ENCODE data around the gene ARHGAP9. TPM values are rescaled to one million over a fixed set of nuclear protein-coding genes. Genes with fewer than 3 reads are reported as not detected.

ARHGAP9 gene
- total and polyA plus RNA-seq, 8 donors: 2.3 to 28.1 (median 6.7) TPM; not detected in 1

DNA sequence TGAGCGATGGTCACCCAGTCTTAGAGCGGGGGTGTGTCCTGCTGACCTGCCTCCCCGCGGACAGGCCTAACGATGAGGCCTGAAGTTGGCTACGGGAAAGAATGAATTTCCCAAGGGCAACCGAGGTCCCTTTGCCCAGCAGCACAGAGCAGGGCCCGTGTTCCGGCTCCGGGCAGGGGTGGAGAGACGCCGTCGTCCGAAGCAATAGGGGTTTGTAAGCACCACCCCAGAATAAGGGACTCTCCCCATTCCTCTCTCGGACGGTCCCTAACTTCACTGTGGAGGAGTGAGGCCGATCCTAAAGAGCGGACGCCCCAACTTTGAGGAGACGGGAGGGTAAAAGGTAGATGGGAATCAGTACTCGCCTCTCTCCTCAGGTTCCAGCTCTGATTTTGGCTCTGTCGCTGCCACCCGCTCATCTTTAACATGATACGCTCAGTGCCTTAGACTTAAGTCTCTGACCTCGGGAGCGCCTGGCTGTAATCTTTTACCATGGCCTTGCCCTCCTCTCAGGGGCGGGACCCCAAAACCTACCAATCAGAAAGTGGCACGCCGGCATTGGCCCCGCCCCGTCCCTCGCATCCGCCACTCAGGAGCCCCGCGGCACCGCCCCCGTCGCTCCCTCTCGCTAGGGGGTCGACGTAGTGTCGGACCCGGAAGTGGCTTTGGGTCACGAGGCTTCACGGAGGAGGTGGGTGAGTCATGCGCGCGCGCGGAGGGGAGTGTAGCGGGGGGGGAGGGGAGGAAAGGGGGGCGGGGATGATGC lies 40.6 kb upstream of the ARHGAP9 start, which contains the start of gene DDIT3:
Gene DDIT3, minus strand, starts transcription at position 462 of the 766 bp plus-strand sequence. CDS start 3,108 bp downstream, outside the sequence.
- Histone ChIP-seq H3K36me3 (peaks cover 36 to 42% (median 39%) of the 10 kb centered on the region in 4 donors), H3K27me3 (no peaks in the 10 kb centered on the region), H3K4me1 (peaks cover 57 to 84% (median 80%) of the 10 kb centered on the region in 4 donors), H3K27ac (peak within 1 kb of the TSS; percentile 98 to 99 (median 99)), H3K9me3 (no peaks in the 10 kb centered on the region), H3K4me3 (peak within 1 kb of the TSS; percentile 72 to 86 (median 80))
- TF ChIP-seq, protein P1, sequence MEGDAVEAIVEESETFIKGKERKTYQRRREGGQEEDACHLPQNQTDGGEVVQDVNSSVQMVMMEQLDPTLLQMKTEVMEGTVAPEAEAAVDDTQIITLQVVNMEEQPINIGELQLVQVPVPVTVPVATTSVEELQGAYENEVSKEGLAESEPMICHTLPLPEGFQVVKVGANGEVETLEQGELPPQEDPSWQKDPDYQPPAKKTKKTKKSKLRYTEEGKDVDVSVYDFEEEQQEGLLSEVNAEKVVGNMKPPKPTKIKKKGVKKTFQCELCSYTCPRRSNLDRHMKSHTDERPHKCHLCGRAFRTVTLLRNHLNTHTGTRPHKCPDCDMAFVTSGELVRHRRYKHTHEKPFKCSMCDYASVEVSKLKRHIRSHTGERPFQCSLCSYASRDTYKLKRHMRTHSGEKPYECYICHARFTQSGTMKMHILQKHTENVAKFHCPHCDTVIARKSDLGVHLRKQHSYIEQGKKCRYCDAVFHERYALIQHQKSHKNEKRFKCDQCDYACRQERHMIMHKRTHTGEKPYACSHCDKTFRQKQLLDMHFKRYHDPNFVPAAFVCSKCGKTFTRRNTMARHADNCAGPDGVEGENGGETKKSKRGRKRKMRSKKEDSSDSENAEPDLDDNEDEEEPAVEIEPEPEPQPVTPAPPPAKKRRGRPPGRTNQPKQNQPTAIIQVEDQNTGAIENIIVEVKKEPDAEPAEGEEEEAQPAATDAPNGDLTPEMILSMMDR (IDR thresholded peaks at IDR 0.05): no peak
- peak; percentile 97 to 100 (median 100) for TF ChIP-seq POLR2AphosphoS5 (IDR thresholded peaks at IDR 0.05)
- peak in 3 of 4 donors; percentile 80 to 98 (median 98) for TF ChIP-seq POLR2A (IDR thresholded peaks at IDR 0.05)
- peak; percentile 5 for TF ChIP-seq EP300 (IDR thresholded peaks at IDR 0.05)
- intact Hi-C loops (cut with DNase I; ENCODE audit: low total_unique reads): no loop called here
- DNase-seq: peak; percentile 100
- 0 to 1% (median 1%) methylated on average over 26 to 52 of the region's 52 CpGs for WGBS, 5 donors

DNA sequence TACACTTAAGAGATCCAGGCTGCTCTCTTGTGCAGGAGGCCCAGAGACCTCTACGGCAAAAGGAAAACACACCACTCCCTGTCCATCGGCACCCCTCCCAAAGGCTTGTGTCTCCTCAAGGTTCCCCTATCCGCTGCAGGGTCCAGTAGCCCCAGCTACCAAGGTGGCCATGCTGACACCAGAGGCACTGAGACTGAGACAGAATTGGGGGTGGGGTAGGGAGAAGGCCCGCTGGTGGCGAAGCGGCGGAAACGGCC lies 40.1 kb upstream of the ARHGAP9 start:
- H3K27me3 ChIP-seq: no peaks in the 10 kb centered on the region
- intact Hi-C loops (cut with DNase I; ENCODE audit: low total_unique reads): no loop called here
- TF ChIP-seq POLR2AphosphoS5 (IDR thresholded peaks at IDR 0.05): no peak
- no peak for TF ChIP-seq POLR2A (IDR thresholded peaks at IDR 0.05)
- no peak for TF ChIP-seq EP300 (IDR thresholded peaks at IDR 0.05)
- TF ChIP-seq, protein P1 (IDR thresholded peaks at IDR 0.05): no peak
- 0 to 4% (median 1%) methylated on average over 7 to 8 of the region's 8 CpGs for WGBS, 5 donors
- peaks cover 52 to 84% (median 74%) of the 10 kb centered on the region in 4 donors for H3K4me1 ChIP-seq
- DNase-seq: no peak
- peak overlapping the region; percentile 72 to 86 (median 80) for H3K4me3 ChIP-seq
- no peaks in the 10 kb centered on the region for H3K9me3 ChIP-seq
- peaks cover 36 to 42% (median 39%) of the 10 kb centered on the region in 4 donors for H3K36me3 ChIP-seq
- H3K27ac ChIP-seq: peak overlapping the region; percentile 98 to 99 (median 99)

DNA sequence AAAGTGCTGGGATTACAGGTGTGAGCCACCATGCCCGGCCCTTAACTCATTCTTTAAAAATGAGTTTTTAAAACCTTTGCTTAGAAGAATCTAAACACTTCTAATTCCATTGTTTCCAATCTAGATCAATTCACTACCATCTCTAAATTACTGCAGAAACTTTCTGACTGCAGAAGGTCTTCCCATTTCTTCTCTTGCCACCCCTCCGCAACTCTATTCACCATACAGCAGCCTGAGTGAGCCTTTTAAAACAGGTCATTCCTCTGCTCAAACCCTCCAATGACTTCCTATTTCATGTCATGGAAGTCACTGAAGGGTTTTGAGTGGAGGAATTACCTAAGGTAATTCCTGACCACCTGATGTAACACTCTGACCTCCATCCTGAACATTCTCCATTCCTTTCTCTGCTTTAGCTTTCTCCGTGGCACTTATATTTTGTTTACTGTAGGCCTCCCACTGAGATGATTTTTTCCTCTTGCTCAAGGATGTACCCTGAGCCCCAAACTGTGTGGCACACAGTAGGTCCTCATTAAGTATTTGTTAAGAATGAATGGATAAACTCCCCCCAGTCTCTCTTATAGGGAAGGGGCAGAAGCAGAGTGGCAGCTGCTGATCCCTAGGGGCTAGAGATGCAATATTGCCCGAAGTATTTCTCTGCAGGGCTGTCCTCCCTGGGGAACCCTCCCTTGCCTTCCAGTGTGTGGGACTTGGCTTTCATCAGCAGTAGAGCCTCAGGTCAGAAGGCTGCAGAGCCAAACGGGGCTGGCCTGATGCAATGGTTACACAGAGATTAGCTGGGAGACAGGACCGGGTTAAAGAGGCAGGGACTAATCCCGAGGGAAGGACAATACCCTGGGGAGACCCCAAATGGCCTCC lies 39.5 kb upstream of the ARHGAP9 start:
- WGBS, 5 donors: 20 to 27% (median 24%) methylated on average over 7 of the region's 7 CpGs
- TF ChIP-seq POLR2AphosphoS5 (IDR thresholded peaks at IDR 0.05) (no peak), EP300 (IDR thresholded peaks at IDR 0.05) (no peak), POLR2A (IDR thresholded peaks at IDR 0.05) (no peak)
- TF ChIP-seq, protein P1 (IDR thresholded peaks at IDR 0.05): no peak
- no peaks in the 10 kb centered on the region for H3K27me3 ChIP-seq
- peaks cover 38 to 42% (median 40%) of the 10 kb centered on the region in 4 donors for H3K36me3 ChIP-seq
- H3K4me1 ChIP-seq: peaks cover 46 to 84% (median 69%) of the 10 kb centered on the region in 4 donors
- intact Hi-C loops (cut with DNase I; ENCODE audit: low total_unique reads): no loop called here
- H3K27ac ChIP-seq: peak overlapping the region; percentile 98 to 99 (median 99)
- peak; percentile 43 to 67 for DNase-seq
- no peaks in the 10 kb centered on the region for H3K9me3 ChIP-seq
- H3K4me3 ChIP-seq: peak overlapping the region; percentile 72 to 86 (median 80)

Measured in stomach (tissue), 9 donors.